ENCODE data around the gene SLC25A1. TPM values are rescaled to one million over a fixed set of nuclear protein-coding genes. Genes with fewer than 3 reads are reported as not detected.

The SLC25A1 gene
- total RNA-seq, 1 donor from 2014 or later: 50.3 TPM

GRCh38 chr22:19184276-19184997, 5.9 kb upstream of the SLC25A1 start:
- no peak overlapping the region for H3K4me3 ChIP-seq
- H3K27me3 ChIP-seq (ENCODE audit: low read depth): no peaks in the 10 kb centered on the region
- TF ChIP-seq CTCF (IDR thresholded peaks at IDR 0.05): no peak
- no peaks in the 10 kb centered on the region for H3K36me3 ChIP-seq
- intact Hi-C loops (cut with DNase I): no loop called here
- ATAC-seq (no peak), DNase-seq (no peak)
- peaks cover 6% of the 10 kb centered on the region for H3K4me1 ChIP-seq
- no peaks in the 10 kb centered on the region for H3K9me3 ChIP-seq
- no peak overlapping the region for H3K27ac ChIP-seq

GRCh38 chr22:19183216-19183615, 4.7 kb upstream of the SLC25A1 start:
- no peak for TF ChIP-seq CTCF (IDR thresholded peaks at IDR 0.05)
- no peaks in the 10 kb centered on the region for H3K36me3 ChIP-seq
- no peak overlapping the region for H3K27ac ChIP-seq
- DNase-seq: no peak
- no peaks in the 10 kb centered on the region for H3K27me3 ChIP-seq (ENCODE audit: low read depth)
- no peak overlapping the region for H3K4me3 ChIP-seq
- no peaks in the 10 kb centered on the region for H3K9me3 ChIP-seq
- no peak for ATAC-seq
- intact Hi-C loops (cut with DNase I): no loop called here
- peaks cover 6% of the 10 kb centered on the region for H3K4me1 ChIP-seq

GRCh38 chr22:19182472-19183157, 4.1 kb upstream of the SLC25A1 start:
- no peaks in the 10 kb centered on the region for H3K9me3 ChIP-seq
- H3K36me3 ChIP-seq: no peaks in the 10 kb centered on the region
- TF ChIP-seq CTCF (IDR thresholded peaks at IDR 0.05): no peak
- H3K27ac ChIP-seq: no peak overlapping the region
- no peaks in the 10 kb centered on the region for H3K27me3 ChIP-seq (ENCODE audit: low read depth)
- DNase-seq: no peak
- intact Hi-C loops (cut with DNase I): no loop called here
- no peak overlapping the region for H3K4me3 ChIP-seq
- H3K4me1 ChIP-seq: peaks cover 9% of the 10 kb centered on the region
- no peak for ATAC-seq

- no peaks in the 10 kb centered on the region for H3K36me3 ChIP-seq
- no peaks in the 10 kb centered on the region for H3K27me3 ChIP-seq (ENCODE audit: low read depth)
- intact Hi-C loops (cut with DNase I): no loop called here
- TF ChIP-seq CTCF (IDR thresholded peaks at IDR 0.05): no peak
- H3K4me3 ChIP-seq: no peak overlapping the region
- no peaks in the 10 kb centered on the region for H3K9me3 ChIP-seq
- no peak overlapping the region for H3K27ac ChIP-seq
- no peak for DNase-seq
- peaks cover 15% of the 10 kb centered on the region for H3K4me1 ChIP-seq
- no peak for ATAC-seq
Observed at GRCh38 chr22:19181786-19182471, 3.4 kb upstream of the SLC25A1 start.

GRCh38 chr22:19180740-19181410, 2.3 kb upstream of the SLC25A1 start:
- no peak for TF ChIP-seq CTCF (IDR thresholded peaks at IDR 0.05)
- DNase-seq: no peak
- ATAC-seq: no peak
- H3K9me3 ChIP-seq: no peaks in the 10 kb centered on the region
- H3K36me3 ChIP-seq: peaks cover 10% of the 10 kb centered on the region
- intact Hi-C loops (cut with DNase I): no loop called here
- no peaks in the 10 kb centered on the region for H3K27me3 ChIP-seq (ENCODE audit: low read depth)
- H3K27ac ChIP-seq: no peak overlapping the region
- H3K4me1 ChIP-seq: peaks cover 19% of the 10 kb centered on the region
- no peak overlapping the region for H3K4me3 ChIP-seq

Data from lower lobe of right lung (tissue), 2 donors.